ENCODE measurements around the gene CSTB.

DNA sequence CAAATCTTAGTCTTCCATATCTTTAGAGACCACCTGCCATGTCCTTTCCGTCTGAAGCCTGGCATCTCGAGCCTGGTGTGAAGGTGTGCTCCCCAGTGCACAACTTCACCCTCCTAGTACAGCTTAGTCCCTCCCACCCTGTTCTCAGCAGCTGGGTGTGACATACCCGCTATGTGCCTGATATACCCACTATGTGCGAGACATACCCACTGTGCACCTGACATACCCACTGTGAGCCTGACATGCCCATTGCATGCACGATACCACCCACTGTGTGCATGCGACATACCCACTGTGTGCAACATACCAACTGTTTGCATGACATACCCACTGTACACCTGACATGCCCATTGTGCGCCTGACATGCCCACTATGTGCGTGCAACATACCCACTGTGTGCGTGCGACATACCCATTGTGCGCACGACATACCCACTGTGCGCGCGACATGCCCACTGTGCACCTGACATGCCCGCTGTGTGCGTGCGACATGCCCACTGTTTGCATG, 10.2 kb upstream of the CSTB start:
- TF ChIP-seq, protein P1, sequence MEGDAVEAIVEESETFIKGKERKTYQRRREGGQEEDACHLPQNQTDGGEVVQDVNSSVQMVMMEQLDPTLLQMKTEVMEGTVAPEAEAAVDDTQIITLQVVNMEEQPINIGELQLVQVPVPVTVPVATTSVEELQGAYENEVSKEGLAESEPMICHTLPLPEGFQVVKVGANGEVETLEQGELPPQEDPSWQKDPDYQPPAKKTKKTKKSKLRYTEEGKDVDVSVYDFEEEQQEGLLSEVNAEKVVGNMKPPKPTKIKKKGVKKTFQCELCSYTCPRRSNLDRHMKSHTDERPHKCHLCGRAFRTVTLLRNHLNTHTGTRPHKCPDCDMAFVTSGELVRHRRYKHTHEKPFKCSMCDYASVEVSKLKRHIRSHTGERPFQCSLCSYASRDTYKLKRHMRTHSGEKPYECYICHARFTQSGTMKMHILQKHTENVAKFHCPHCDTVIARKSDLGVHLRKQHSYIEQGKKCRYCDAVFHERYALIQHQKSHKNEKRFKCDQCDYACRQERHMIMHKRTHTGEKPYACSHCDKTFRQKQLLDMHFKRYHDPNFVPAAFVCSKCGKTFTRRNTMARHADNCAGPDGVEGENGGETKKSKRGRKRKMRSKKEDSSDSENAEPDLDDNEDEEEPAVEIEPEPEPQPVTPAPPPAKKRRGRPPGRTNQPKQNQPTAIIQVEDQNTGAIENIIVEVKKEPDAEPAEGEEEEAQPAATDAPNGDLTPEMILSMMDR (IDR thresholded peaks at IDR 0.05; ENCODE audit: low read length) = no peak
- no peak for TF ChIP-seq EZH2phosphoT487 (IDR thresholded peaks at IDR 0.05; ENCODE audit: low read length)
- TF ChIP-seq EZH2 (optimal IDR thresholded peaks at IDR 0.05; ENCODE audit: low read depth, low read length) = no peak

Measured in MM.1S (cell line).